GM23338 (cell line): ENCODE measurements around the gene HYCC2. TPM values are rescaled to one million over a fixed set of nuclear protein-coding genes. Genes with fewer than 3 reads are reported as not detected.

ENCODE experiments used
- ATAC-seq: fragments of 200-7000 bp; cut with Tn5 transposase; 3 replicates; pipeline ENCODE4 v1.9.1; 2020
- DNase-seq: peaks from one replicate; pipeline ENCODE4 v3.0.0-alpha.2; 2015; ENCODE audit warnings: low spot score
- H2AFZ ChIP-seq: fragments of 200-600 bp; sonication (generic); 2 replicates; pipeline ENCODE4 v1.8.0; 2016; ENCODE audit warnings: antibody characterized with exemption, mild to moderate bottlenecking, moderate library complexity
- H3F3A ChIP-seq: fragments of 200-600 bp; sonication (generic); replicated peaks from 2 replicates; pipeline ENCODE4 v1.8.0; 2017; ENCODE audit warnings: antibody characterized with exemption, mixed run types, low read depth
- H3K27ac ChIP-seq: fragments of 200-600 bp; sonication (generic); 2 replicates; pipeline ENCODE4 v1.6.1; 2016; ENCODE audit warnings: low read depth
- H3K27me3 ChIP-seq: fragments of 200-600 bp; sonication (generic); 2 replicates; pipeline ENCODE4 v1.8.0; 2016; ENCODE audit warnings: mild to moderate bottlenecking, mixed run types, moderate library complexity; ENCODE audit not compliant: insufficient read depth
- H3K36me3 ChIP-seq: fragments of 200-600 bp; sonication (generic); 2 replicates; pipeline ENCODE4 v1.8.0; 2016; ENCODE audit warnings: mild to moderate bottlenecking; ENCODE audit not compliant: insufficient read depth
- H3K4me1 ChIP-seq: fragments of 200-600 bp; sonication (generic); 2 replicates; pipeline ENCODE4 v1.8.0; 2016; ENCODE audit warnings: mild to moderate bottlenecking, moderate library complexity; ENCODE audit not compliant: insufficient read depth
- H3K4me2 ChIP-seq: fragments of 200-600 bp; sonication (generic); 2 replicates; pipeline ENCODE4 v1.7.1; 2017; ENCODE audit warnings: mixed run types
- H3K4me3 ChIP-seq: fragments of 200-600 bp; sonication (generic); 2 replicates; pipeline ENCODE4 v1.6.1; 2016; ENCODE audit warnings: mixed run types
- H3K79me2 ChIP-seq: fragments of 200-600 bp; sonication (generic); replicated peaks from 2 replicates; pipeline ENCODE4 v1.8.0; 2017; ENCODE audit warnings: mild to moderate bottlenecking; ENCODE audit not compliant: insufficient read depth
- H3K9me2 ChIP-seq: fragments of 200-600 bp; sonication (generic); 2 replicates; pipeline ENCODE4 v1.8.0; 2017; ENCODE audit not compliant: insufficient read depth
- H4K20me1 ChIP-seq: fragments of 200-600 bp; sonication (generic); replicated peaks from 2 replicates; pipeline ENCODE4 v1.8.0; 2017; ENCODE audit warnings: mild to moderate bottlenecking; ENCODE audit not compliant: insufficient read depth
- H3K27ac Mint-ChIP-seq: 2 replicates; pipeline ENCODE4 v1.8.0; 2020; ENCODE audit warnings: inconsistent platforms, mild to moderate bottlenecking, moderate library complexity, mixed read lengths
- H3K27me3 Mint-ChIP-seq: 3 replicates; pipeline ENCODE4 v1.8.0; 2022; ENCODE audit warnings: low read depth, mild to moderate bottlenecking, moderate library complexity, mixed read lengths, inconsistent platforms; ENCODE audit not compliant: insufficient read depth, poor library complexity
- H3K36me3 Mint-ChIP-seq: 3 replicates; pipeline ENCODE4 v1.8.0; 2021; ENCODE audit warnings: low read depth, mild to moderate bottlenecking, inconsistent platforms, moderate library complexity, mixed read lengths
- H3K4me1 Mint-ChIP-seq: 3 replicates; pipeline ENCODE4 v1.8.0; 2020; ENCODE audit warnings: mild to moderate bottlenecking, inconsistent platforms, mixed read lengths
- H3K4me3 Mint-ChIP-seq: 3 replicates; pipeline ENCODE4 v1.8.0; 2021; ENCODE audit warnings: moderate library complexity, mild to moderate bottlenecking, inconsistent platforms, mixed read lengths
- H3K9me3 Mint-ChIP-seq: 3 replicates; pipeline ENCODE4 v1.8.0; 2020; ENCODE audit warnings: moderate library complexity, mild to moderate bottlenecking, inconsistent platforms, mixed read lengths
- CREB1 ChIP-seq: fragments of 250-450 bp; sonication (Bioruptor Pico); IDR thresholded peaks from 2 replicates; pipeline ENCODE4 v1.5.0; 2020; ENCODE audit warnings: low read depth, mild to moderate bottlenecking, moderate library complexity
- CTCF ChIP-seq, 2 experiments: fragments of 200-600 bp in 1 of 2; sonication (generic) in 1 of 2; conservative IDR thresholded peaks; 2 replicates each; pipeline versions ENCODE4 v1.5.1 to v1.6.1; 2016 to 2017; ENCODE audit warnings: antibody characterized with exemption in 2 of 2, low read depth in 2 of 2, mild to moderate bottlenecking in 2 of 2, moderate library complexity in 1 of 2
- ETS1 ChIP-seq: IDR thresholded peaks from 2 replicates; pipeline ENCODE4 v1.6.1; 2016; ENCODE audit warnings: antibody characterized with exemption
- EZH2 ChIP-seq: fragments of 200-600 bp; sonication (generic); IDR thresholded peaks from one replicate; pipeline ENCODE4 v1.8.0; 2017; ENCODE audit warnings: antibody characterized with exemption, mild to moderate bottlenecking, low read depth; ENCODE audit not compliant: unreplicated experiment
- EZH2phosphoT487 ChIP-seq: fragments of 200-600 bp; sonication (generic); IDR thresholded peaks from one replicate; pipeline ENCODE4 v1.8.1; 2018; ENCODE audit warnings: antibody characterized with exemption; ENCODE audit not compliant: unreplicated experiment
- JUNB ChIP-seq: IDR thresholded peaks from one replicate; pipeline ENCODE4 v1.6.1; 2016; ENCODE audit warnings: antibody characterized with exemption; ENCODE audit not compliant: unreplicated experiment
- NANOG ChIP-seq: IDR thresholded peaks from 2 replicates; pipeline ENCODE4 v1.6.1; 2016; ENCODE audit warnings: antibody characterized with exemption, borderline replicate concordance
- POLR2AphosphoS5 ChIP-seq: IDR thresholded peaks from 2 replicates; pipeline ENCODE4 v1.6.1; 2016; ENCODE audit warnings: antibody characterized with exemption, low read depth
- STAT1 ChIP-seq: IDR thresholded peaks from one replicate; pipeline ENCODE4 v1.6.1; 2016; ENCODE audit warnings: antibody characterized with exemption; ENCODE audit not compliant: unreplicated experiment
- ZNF114 ChIP-seq: fragments of 250-450 bp; sonication (Bioruptor Pico); IDR thresholded peaks from 2 replicates; pipeline ENCODE4 v1.5.0; 2020; ENCODE audit warnings: mild to moderate bottlenecking, moderate library complexity
- ZNF331 ChIP-seq: fragments of 250-450 bp; sonication (Bioruptor Pico); IDR thresholded peaks from 2 replicates; pipeline ENCODE4 v1.5.0; 2020; ENCODE audit warnings: low read depth, mild to moderate bottlenecking, moderate library complexity
- ZNF462 ChIP-seq: fragments of 250-450 bp; sonication (Bioruptor Pico); IDR thresholded peaks from 2 replicates; pipeline ENCODE4 v1.5.0; 2020; ENCODE audit warnings: mild to moderate bottlenecking, moderate library complexity
- polyA plus RNA-seq: library from polyadenylated mRNA; unstranded; fragments of >200 nt; fragmentation: Nextera tagmentation; extraction: Ambion mirVana; gene quantifications from 2 replicates; pipeline ENCODE4 v1.2.1, GENCODE V29; 2016
- total RNA-seq: library from RNA; depleted of rRNA; stranded (reverse); fragments of >200 nt; shearing (Covaris generic); gene quantifications from 2 replicates; pipeline ENCODE4 v1.2.3, GENCODE V29; 2014
- TF ChIP-seq, protein P1 (sequence below): IDR thresholded peaks from one replicate; pipeline ENCODE4 v1.6.1; 2018; ENCODE audit warnings: antibody characterized with exemption; ENCODE audit not compliant: unreplicated experiment

The HYCC2 gene
- total and polyA plus RNA-seq, 2 experiments from 2014 or later = 2.4 to 4.8 TPM

DNA sequence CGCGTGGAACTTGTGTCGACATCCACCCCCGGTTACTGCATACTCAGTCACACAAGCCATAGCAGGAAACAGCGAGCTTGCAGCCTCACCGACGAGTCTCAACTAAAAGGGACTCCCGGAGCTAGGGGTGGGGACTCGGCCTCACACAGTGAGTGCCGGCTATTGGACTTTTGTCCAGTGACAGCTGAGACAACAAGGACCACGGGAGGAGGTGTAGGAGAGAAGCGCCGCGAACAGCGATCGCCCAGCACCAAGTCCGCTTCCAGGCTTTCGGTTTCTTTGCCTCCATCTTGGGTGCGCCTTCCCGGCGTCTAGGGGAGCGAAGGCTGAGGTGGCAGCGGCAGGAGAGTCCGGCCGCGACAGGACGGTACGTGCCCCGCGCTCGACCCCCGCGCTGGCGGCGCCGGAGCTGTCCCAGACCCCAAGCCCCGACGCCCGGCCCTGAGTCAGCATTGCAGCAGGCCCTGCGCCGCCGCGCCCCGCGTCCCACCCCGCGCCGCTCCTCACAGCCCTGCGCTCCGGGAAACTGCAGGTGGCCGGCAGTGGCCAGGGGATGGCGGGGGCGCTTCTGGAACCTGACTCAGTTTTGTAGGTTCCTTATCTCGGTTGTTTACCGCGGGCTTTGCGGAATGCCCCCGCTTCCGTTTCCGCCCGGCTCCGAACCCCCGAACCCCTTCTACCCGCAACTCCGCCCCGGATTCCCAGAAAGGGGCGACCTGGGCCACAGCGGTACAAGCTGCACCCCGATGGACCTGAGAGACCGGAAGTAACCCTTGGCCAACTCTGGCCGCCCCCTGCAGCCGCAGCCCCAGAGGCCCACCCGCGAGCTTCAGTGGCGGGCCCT is 44.9 kb upstream of the HYCC2 start, which contains the start of gene CFLAR:
TSS of gene CFLAR (plus strand) at position 50 of the 844 bp plus-strand sequence. CDS start 13,702 bp downstream, outside the sequence.
- peak within 1 kb of the TSS; percentile 73 for H3K27ac ChIP-seq
- peaks cover 35% of the 10 kb centered on the region for H3K4me1 Mint-ChIP-seq
- peaks cover 6% of the 10 kb centered on the region; the same call in 1 of the 2 replicates for H3K79me2 ChIP-seq
- no peaks in the 10 kb centered on the region for H4K20me1 ChIP-seq
- peaks cover 7% of the 10 kb centered on the region; the same call in 1 of the 3 replicates for H3K36me3 Mint-ChIP-seq
- H3K4me3 Mint-ChIP-seq = peak within 1 kb of the TSS; percentile 84
- peak within 1 kb of the TSS; percentile 98 for H3K4me2 ChIP-seq
- H3F3A ChIP-seq = peaks cover 7% of the 10 kb centered on the region; the same call in 1 of the 2 replicates
- TF ChIP-seq ZNF331 (CRISPR knock-in tag) (no peak), JUNB (no peak), CREB1 (CRISPR knock-in tag) (no peak), EZH2 (no peak), CTCF (conservative IDR thresholded peaks at IDR 0.05; ENCODE audit: low read depth in 2 of 2) (no peak), POLR2AphosphoS5 (peak; percentile 24; the same call in 1 of the 2 replicates), ETS1 (0 out of 2 replicates have a peak, but pooled peaks have one; percentile 14), ZNF462 (CRISPR knock-in tag) (no peak), NANOG (no peak), ZNF114 (no peak), EZH2phosphoT487 (no peak), STAT1 (no peak)
- TF ChIP-seq, protein P1, sequence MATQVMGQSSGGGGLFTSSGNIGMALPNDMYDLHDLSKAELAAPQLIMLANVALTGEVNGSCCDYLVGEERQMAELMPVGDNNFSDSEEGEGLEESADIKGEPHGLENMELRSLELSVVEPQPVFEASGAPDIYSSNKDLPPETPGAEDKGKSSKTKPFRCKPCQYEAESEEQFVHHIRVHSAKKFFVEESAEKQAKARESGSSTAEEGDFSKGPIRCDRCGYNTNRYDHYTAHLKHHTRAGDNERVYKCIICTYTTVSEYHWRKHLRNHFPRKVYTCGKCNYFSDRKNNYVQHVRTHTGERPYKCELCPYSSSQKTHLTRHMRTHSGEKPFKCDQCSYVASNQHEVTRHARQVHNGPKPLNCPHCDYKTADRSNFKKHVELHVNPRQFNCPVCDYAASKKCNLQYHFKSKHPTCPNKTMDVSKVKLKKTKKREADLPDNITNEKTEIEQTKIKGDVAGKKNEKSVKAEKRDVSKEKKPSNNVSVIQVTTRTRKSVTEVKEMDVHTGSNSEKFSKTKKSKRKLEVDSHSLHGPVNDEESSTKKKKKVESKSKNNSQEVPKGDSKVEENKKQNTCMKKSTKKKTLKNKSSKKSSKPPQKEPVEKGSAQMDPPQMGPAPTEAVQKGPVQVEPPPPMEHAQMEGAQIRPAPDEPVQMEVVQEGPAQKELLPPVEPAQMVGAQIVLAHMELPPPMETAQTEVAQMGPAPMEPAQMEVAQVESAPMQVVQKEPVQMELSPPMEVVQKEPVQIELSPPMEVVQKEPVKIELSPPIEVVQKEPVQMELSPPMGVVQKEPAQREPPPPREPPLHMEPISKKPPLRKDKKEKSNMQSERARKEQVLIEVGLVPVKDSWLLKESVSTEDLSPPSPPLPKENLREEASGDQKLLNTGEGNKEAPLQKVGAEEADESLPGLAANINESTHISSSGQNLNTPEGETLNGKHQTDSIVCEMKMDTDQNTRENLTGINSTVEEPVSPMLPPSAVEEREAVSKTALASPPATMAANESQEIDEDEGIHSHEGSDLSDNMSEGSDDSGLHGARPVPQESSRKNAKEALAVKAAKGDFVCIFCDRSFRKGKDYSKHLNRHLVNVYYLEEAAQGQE = no peak
- H3K4me1 ChIP-seq = peaks cover 24% of the 10 kb centered on the region
- no peaks in the 10 kb centered on the region for H3K36me3 ChIP-seq
- no peaks in the 10 kb centered on the region for H3K9me2 ChIP-seq
- DNase-seq = peak; percentile 72
- H3K27me3 Mint-ChIP-seq = peaks cover 18% of the 10 kb centered on the region
- peak within 1 kb of the TSS; percentile 93 for H3K4me3 ChIP-seq
- ATAC-seq = peak; percentile 68
- H3K27me3 ChIP-seq = no peaks in the 10 kb centered on the region
- H3K9me3 Mint-ChIP-seq = peaks cover 13% of the 10 kb centered on the region
- H2AFZ ChIP-seq = peak within 1 kb of the TSS; percentile 99
- H3K27ac Mint-ChIP-seq = peak within 1 kb of the TSS; percentile 95
